HL-60 (cell line): ENCODE results near the gene MFAP5.

Experiments used
- DNase-seq, 2 experiments: peaks; one replicate each; pipeline ENCODE4 v3.0.0-alpha.2; 2010 to 2020; ENCODE audit warnings: low read depth in 1 of 2, low spot score in 1 of 2
- H3K27ac ChIP-seq: fragments of 250-450 bp; sonication (Bioruptor Pico); replicated peaks from 2 replicates; pipeline ENCODE4 v1.5.1; 2020; ENCODE audit warnings: mild to moderate bottlenecking, moderate library complexity
- H3K27me3 ChIP-seq: fragments of 250-450 bp; sonication (Bioruptor Pico); 2 replicates; pipeline ENCODE4 v1.5.1; 2021; ENCODE audit warnings: mild to moderate bottlenecking, moderate library complexity; ENCODE audit not compliant: insufficient read depth, poor library complexity, severe bottlenecking
- H3K4me3 ChIP-seq: replicated peaks from 2 replicates; pipeline ENCODE4 v1.5.1; 2011; ENCODE audit warnings: mild to moderate bottlenecking, control low read depth, low read length; ENCODE audit not compliant: insufficient read depth
- GABPA ChIP-seq: IDR thresholded peaks from 2 replicates; pipeline ENCODE4 v1.6.1; 2012; ENCODE audit warnings: low read depth
- POLR2AphosphoS5 ChIP-seq: IDR thresholded peaks from 2 replicates; pipeline ENCODE4 v1.6.1; 2012; ENCODE audit warnings: low read depth
- SPI1 ChIP-seq: IDR thresholded peaks from 2 replicates; pipeline ENCODE4 v1.6.1; 2012; ENCODE audit warnings: low read depth, mild to moderate bottlenecking, borderline replicate concordance
- TF ChIP-seq, protein P1 (sequence below): IDR thresholded peaks from one replicate; pipeline ENCODE4 v1.5.1; 2011; ENCODE audit warnings: low read length, control low read depth, inconsistent platforms; ENCODE audit not compliant: insufficient read depth
- TF ChIP-seq, protein P2 (sequence below): IDR thresholded peaks from 2 replicates; pipeline ENCODE4 v1.6.1; 2012; ENCODE audit warnings: low read depth; ENCODE audit not compliant: insufficient replicate concordance

Gene MFAP5

DNA sequence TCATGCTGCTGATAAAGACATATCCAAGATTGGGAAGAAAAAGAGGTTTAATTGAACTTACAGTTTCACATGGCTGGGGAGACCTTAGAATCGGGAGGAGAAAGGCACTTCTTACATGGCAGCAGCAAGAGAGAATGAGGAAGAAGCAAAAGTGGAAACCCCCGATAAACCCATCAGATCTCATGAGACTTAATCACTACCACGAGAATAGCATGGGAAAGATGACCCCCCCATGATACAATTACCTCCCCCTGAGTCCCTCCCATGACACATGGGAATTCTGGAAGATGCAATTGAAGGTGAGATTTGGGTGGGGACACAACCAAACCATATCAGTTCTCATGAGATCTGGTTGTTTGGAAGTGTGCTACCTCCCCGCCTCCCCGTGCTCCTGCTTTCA, 9.8 kb upstream of the MFAP5 start:
- no peak overlapping the region for H3K4me3 ChIP-seq
- H3K27ac ChIP-seq, result no peak overlapping the region
- H3K27me3 ChIP-seq, result no peaks in the 10 kb centered on the region
- no peak for DNase-seq
- TF ChIP-seq POLR2AphosphoS5, result no peak
- TF ChIP-seq SPI1, result no peak
- TF ChIP-seq, protein P1, sequence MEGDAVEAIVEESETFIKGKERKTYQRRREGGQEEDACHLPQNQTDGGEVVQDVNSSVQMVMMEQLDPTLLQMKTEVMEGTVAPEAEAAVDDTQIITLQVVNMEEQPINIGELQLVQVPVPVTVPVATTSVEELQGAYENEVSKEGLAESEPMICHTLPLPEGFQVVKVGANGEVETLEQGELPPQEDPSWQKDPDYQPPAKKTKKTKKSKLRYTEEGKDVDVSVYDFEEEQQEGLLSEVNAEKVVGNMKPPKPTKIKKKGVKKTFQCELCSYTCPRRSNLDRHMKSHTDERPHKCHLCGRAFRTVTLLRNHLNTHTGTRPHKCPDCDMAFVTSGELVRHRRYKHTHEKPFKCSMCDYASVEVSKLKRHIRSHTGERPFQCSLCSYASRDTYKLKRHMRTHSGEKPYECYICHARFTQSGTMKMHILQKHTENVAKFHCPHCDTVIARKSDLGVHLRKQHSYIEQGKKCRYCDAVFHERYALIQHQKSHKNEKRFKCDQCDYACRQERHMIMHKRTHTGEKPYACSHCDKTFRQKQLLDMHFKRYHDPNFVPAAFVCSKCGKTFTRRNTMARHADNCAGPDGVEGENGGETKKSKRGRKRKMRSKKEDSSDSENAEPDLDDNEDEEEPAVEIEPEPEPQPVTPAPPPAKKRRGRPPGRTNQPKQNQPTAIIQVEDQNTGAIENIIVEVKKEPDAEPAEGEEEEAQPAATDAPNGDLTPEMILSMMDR, result no peak
- TF ChIP-seq GABPA, result no peak
- TF ChIP-seq, protein P2, sequence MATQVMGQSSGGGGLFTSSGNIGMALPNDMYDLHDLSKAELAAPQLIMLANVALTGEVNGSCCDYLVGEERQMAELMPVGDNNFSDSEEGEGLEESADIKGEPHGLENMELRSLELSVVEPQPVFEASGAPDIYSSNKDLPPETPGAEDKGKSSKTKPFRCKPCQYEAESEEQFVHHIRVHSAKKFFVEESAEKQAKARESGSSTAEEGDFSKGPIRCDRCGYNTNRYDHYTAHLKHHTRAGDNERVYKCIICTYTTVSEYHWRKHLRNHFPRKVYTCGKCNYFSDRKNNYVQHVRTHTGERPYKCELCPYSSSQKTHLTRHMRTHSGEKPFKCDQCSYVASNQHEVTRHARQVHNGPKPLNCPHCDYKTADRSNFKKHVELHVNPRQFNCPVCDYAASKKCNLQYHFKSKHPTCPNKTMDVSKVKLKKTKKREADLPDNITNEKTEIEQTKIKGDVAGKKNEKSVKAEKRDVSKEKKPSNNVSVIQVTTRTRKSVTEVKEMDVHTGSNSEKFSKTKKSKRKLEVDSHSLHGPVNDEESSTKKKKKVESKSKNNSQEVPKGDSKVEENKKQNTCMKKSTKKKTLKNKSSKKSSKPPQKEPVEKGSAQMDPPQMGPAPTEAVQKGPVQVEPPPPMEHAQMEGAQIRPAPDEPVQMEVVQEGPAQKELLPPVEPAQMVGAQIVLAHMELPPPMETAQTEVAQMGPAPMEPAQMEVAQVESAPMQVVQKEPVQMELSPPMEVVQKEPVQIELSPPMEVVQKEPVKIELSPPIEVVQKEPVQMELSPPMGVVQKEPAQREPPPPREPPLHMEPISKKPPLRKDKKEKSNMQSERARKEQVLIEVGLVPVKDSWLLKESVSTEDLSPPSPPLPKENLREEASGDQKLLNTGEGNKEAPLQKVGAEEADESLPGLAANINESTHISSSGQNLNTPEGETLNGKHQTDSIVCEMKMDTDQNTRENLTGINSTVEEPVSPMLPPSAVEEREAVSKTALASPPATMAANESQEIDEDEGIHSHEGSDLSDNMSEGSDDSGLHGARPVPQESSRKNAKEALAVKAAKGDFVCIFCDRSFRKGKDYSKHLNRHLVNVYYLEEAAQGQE, result no peak

GRCh38 chr12:8668441-8668840, 5.8 kb upstream of the MFAP5 start:
- TF ChIP-seq POLR2AphosphoS5, result no peak
- no peak for TF ChIP-seq GABPA
- TF ChIP-seq, protein P1, result no peak
- TF ChIP-seq SPI1, result no peak
- TF ChIP-seq, protein P2, result no peak
- no peak for DNase-seq
- no peak overlapping the region for H3K4me3 ChIP-seq
- H3K27ac ChIP-seq, result no peak overlapping the region
- H3K27me3 ChIP-seq, result no peaks in the 10 kb centered on the region

DNA sequence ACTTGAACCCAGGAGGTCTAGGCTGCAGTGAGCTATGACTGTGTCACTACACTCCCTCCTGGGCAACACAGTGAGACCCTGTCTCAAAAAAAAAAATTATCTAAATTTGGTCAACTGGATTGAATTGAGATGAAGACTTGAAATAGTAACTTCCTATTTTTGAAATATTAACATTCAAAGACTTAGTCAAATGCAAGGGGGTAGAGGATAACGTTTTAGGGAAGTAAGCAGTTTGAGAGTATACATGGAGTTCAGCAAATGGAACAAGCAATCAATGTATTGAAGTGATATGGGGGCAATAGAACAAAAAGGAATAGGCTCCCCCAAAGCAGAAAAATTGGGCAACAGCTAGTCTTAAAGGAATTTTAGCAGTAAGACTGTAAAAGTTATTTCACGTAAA, 4.6 kb upstream of the MFAP5 start:
- no peak overlapping the region for H3K4me3 ChIP-seq
- TF ChIP-seq, protein P1, result no peak
- TF ChIP-seq GABPA (no peak), POLR2AphosphoS5 (no peak), SPI1 (no peak)
- TF ChIP-seq, protein P2, result no peak
- H3K27me3 ChIP-seq, result peaks cover 2% of the 10 kb centered on the region
- no peak overlapping the region for H3K27ac ChIP-seq
- no peak for DNase-seq
